ELR (cell line): ENCODE results near the gene TIAM1.

Experiments used
- DNase-seq: peaks from one replicate; pipeline ENCODE4 v3.0.0-alpha.2; 2015; ENCODE audit warnings: low read depth

Gene TIAM1

DNA sequence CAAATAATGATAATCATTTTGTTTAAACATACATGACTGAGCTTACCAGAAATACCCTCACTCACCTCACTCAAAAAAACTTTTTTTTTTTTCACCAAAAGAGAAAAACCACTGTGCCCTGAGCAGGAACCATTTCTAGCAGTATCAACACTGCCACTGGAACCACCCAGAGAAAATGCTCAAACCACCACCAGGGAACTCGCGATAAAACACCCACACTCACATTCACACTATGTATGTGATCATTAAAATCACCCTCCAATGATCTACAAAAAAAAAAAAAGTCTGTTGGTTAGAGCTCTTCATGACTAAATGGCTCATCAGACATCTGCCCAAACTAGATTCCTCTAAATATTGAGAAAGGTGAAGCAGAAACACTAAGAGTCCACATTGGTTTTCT lies 11.5 kb downstream of the TIAM1 start:
- no peak for DNase-seq

GRCh38 chr21:31331231-31331630 lies 12.8 kb downstream of the TIAM1 start:
- no peak for DNase-seq

- no peak for DNase-seq
These were observed 13.9 kb downstream of the TIAM1 start for GRCh38 chr21:31330144-31330483.

DNA sequence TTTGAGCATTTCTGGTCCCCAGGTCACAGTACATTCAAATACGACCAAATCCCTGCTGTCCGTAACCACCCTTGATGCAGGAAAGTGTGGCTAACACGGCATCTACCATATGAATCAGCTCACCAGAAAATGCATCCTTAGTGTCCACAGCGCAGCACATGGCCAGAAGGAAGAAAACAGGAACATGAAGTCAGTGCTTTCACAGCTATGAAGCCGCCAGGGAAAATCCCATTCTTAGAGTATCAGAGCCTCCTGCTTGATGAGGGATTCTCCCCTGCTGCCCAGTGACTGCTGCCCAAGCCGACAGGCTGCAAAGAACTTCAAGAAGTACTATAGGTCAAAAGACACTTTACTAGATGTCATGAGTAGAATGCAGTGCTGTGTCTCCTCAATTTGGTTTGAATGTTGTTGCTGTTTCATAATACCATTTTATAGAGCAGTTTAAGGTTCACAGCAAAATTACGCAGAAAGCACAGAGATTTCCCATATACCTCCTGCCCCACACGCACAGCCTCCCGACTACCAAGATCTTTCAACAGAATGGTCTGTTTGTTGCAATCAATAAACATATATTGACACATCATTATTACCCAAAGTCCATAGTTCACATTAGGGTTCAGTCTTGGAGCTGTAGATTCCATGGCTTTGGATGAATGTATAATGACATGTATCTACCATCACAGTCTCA lies 14.5 kb downstream of the TIAM1 start:
- DNase-seq, result no peak

DNA sequence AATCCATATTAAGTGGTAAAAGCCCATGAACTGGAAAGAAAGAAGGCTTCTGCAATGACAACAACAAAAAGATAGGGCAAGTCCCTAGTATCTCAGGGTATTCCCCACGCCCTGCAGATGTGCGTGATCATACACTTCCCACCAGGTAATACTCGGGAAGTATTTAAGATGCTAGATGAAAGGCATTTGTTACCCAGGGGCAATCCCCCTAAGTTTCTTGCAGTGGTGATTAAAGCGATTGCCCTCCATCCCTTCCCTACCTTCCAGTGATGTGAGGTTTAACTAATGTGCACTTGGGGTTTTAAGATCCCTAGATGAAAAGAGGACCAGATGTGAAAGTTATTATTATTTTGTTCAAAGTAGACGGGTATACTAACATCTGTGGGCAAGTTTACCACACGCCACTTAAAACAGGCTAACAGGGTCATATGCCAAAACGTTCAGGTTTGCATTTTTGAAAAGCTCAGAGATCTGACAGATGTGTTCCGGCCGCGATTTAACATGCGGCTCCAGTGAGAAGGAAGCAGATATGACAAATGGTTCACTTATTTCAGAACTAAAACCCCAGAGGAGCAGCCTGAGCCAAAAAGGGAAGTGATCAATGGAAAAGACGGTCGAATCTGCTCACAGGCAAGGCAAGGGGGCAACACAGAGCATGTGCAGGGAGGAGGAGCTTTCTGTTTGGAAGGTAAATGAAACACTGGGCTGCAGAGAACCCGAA lies 17.4 kb downstream of the TIAM1 start:
- peak; percentile 8 for DNase-seq

DNA sequence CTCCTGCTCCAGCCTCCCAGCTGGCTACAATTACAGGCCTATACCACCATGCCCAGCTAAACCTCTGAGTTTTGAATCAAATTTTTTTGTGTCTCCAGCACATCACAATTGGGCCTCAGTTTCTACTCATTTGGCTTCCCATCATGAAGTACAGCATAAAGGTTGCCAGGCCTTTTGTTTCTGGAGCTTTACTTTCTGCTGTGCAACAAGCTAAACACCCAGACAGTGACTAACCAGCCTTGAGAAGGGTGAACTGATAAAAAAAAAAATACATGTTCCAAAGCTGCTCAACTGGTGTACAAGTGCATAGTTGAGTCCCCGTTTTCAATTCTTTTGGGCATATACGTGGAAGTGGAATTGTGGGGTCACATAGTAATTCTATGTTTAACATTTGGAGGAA lies 25.1 kb downstream of the TIAM1 start:
- DNase-seq, result no peak

- no peak for DNase-seq
These were observed 26.4 kb downstream of the TIAM1 start for GRCh38 chr21:31317688-31318087.

GRCh38 chr21:31316488-31317169 lies 27.4 kb downstream of the TIAM1 start:
- peak; percentile 42 for DNase-seq

GRCh38 chr21:31316072-31316471 lies 28.0 kb downstream of the TIAM1 start:
- DNase-seq, result no peak

DNA sequence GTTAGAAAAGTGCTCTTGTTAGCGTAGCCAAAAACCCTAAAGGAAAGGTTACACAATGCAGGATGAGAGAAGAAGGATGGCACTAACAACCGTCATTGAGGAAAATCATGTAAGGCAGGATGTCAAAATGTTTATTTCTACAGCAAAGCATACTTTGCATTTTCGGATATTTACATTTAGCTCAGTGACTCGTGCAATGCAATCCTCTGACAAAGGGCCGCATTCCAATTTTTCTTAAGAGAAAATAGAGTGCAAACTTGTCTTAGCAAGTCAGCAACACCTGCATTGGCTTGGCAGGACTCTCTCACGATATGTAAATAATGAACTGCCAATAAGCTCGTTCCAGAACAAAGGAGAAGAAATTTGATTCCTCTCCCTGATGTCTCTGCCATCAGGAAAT lies 33.3 kb downstream of the TIAM1 start:
- no peak for DNase-seq

GRCh38 chr21:31308584-31308983 lies 35.5 kb downstream of the TIAM1 start:
- DNase-seq, result no peak

GRCh38 chr21:31305888-31306287 lies 38.2 kb downstream of the TIAM1 start:
- no peak for DNase-seq

DNA sequence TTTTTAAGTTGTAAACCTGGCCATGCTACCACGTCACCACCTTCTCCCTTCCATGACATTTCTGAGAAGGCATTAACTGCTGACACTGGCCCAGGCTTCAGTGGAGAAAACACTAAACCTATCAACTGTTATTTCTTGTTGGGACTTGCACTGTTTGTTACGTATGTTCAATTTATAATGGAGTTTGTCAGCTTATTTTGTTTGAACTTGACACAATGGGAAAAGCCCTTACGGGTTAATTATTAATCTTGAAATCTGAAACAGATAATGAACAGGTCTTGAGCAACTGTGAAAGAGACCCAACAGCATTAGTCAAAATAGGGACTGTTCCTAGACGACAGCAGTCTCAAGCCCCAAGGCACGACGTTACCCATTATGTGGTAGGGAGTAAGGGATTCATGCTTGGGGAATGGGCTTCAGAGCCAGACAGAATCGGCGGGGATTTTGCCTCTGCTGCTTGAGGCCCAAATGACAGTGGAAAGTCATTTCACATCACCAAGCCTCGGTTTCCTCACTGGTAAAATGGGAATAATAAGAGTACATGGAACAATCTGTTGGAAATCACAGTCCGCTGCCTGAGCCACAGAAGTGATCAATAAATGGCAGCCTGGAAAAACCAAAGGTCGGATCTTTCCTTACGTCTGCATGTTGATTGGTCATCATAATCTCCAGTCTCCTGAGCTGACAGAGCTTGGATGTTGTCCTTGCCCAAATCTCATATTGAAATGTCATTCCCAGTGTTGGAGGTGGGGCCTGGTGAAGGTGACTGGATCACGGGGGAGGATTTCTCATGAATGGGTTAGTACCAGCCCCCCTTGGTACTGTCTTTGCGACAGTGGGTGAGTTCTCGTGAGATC lies 44.5 kb downstream of the TIAM1 start:
- DNase-seq, result no peak

DNA sequence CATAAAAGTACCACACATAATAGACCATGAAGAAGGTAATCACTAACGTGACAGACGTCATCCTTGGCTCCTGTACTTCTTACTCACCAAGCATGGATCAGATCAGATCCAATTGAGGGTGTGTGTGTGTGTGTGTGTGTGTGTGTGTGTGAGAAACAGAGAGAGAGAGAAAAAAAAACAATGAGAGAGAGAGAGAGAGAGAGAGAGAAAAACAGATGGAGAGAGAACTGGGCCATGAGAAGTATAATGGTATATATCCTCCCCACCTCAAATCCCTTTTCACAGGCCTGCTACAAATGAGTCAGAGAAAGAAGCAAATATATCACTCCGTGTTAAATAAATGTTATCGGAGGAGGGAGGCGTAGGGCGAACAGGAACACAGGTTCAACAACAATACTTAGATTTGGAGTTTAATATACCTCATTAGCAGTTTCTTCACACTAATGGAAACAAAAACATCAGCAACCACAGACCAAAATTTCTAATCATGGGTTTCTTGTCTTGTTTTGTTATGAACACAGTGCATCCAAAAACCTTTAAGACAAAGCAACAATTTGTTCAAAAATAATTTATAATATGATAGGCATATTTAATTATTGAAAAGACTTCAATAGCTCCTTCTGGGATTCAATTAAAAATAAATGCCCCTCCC lies 45.3 kb downstream of the TIAM1 start:
- DNase-seq, result no peak

GRCh38 chr21:31297806-31298205 lies 46.3 kb downstream of the TIAM1 start:
- DNase-seq, result no peak

- no peak for DNase-seq
These were observed 48.4 kb downstream of the TIAM1 start for GRCh38 chr21:31295676-31296075.

- DNase-seq, result no peak
These were observed 49.4 kb downstream of the TIAM1 start for GRCh38 chr21:31294691-31295090.

- DNase-seq, result peak; percentile 77
These were observed 50.1 kb downstream of the TIAM1 start for GRCh38 chr21:31293986-31294385.

GRCh38 chr21:31290765-31291164 lies 53.3 kb downstream of the TIAM1 start:
- no peak for DNase-seq

DNA sequence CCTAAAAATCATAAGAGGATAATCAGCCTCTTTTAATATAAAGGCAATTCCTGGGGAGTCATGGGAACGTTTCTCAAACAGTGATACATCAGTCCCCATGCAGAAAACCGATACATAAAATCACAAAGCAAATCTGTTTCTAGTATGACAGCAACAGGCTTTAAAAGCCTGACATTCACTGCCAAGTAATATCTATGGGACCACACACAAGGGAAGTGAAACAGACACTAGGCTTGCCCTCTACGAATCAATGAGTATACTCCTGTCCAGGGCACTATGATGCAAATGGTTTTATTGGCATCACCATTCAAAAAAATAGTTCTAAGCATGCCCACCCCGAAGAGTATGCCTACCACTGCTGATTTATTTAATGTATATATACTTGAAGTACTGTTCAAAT lies 54.4 kb downstream of the TIAM1 start:
- DNase-seq, result no peak

GRCh38 chr21:31288191-31288590 lies 55.9 kb downstream of the TIAM1 start:
- DNase-seq, result no peak

DNA sequence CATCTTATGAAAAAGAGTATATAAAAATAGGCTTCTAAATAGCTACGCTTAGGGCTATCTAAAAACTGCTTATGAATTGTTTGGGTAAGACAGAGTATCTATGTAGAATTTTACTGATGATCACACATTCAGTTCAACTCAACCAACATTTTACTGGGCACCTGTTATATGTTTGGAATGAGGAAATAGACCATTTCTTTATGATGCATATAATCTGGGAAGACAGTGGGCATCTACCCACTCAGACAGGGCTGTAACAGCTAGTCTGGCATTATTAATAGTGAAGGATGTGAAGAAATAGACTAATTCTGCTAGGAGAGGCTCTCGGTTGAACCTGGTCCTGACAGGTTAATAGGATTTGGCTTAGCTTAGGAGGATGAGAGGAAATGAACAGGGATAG lies 56.9 kb downstream of the TIAM1 start:
- DNase-seq, result no peak
